Lower lobe of right lung (tissue), 2 donors: ENCODE results near the gene LGI4. TPM values are rescaled to one million over a fixed set of nuclear protein-coding genes. Genes with fewer than 3 reads are reported as not detected.
A peak's percentile ranks its signal among the peaks of the same experiment; 100 is the strongest.

Experiments used
- ATAC-seq, 2 donors: fragments of 200-7000 bp; cut with Tn5 transposase; one replicate each; pipeline ENCODE4 v1.9.1; 2020 to 2022; ENCODE audit warnings: mild to moderate bottlenecking in 2 of 2, moderate library complexity in 2 of 2
- DNase-seq: peaks from one replicate; pipeline ENCODE4 v3.0.0-alpha.2; 2020
- H3K27ac ChIP-seq: fragments of 200-600 bp; one replicate; pipeline ENCODE4 v1.8.0; 2022
- H3K27me3 ChIP-seq: fragments of 200-600 bp; one replicate; pipeline ENCODE4 v1.8.0; 2022; ENCODE audit warnings: low read depth
- H3K36me3 ChIP-seq: fragments of 200-600 bp; one replicate; pipeline ENCODE4 v1.8.0; 2022; ENCODE audit warnings: mild to moderate bottlenecking
- H3K4me1 ChIP-seq: fragments of 200-600 bp; one replicate; pipeline ENCODE4 v1.8.0; 2022
- H3K4me3 ChIP-seq: fragments of 200-600 bp; one replicate; pipeline ENCODE4 v1.8.0; 2022; ENCODE audit warnings: mild to moderate bottlenecking
- H3K9me3 ChIP-seq: fragments of 200-600 bp; one replicate; pipeline ENCODE4 v1.8.0; 2022
- CTCF ChIP-seq: fragments of 200-600 bp; IDR thresholded peaks from one replicate; pipeline ENCODE4 v1.8.0; 2022; ENCODE audit warnings: antibody characterized with exemption, mild to moderate bottlenecking
- intact Hi-C: fragments of 100-400 bp; cut with DNase I; formaldehyde crosslinking; loops from one replicate; pipeline ENCODE4 v1.11.0; 2022
- total RNA-seq: library from RNA; stranded (reverse); fragmentation: NEBNext Ultra II Directional; extraction: Animal tissue kit (Norgen Biotek cat#: 25700); gene quantifications from one replicate; pipeline ENCODE4 v1.2.1, GENCODE V29; 2021
- donor health status: DM: no; HTN: yes; CAD: no; lungs with severe emphysema.

The LGI4 gene
- total RNA-seq, 1 donor from 2014 or later, result 6.3 TPM

GRCh38 chr19:35143231-35143715 lies 8.4 kb upstream of the LGI4 start, which contains the start of gene FXYD7:
FXYD7 (plus strand) TSS chr19:35143255; CDS start chr19:35143334, 79 bp downstream.
- peaks cover 23% of the 10 kb centered on the region for H3K4me1 ChIP-seq
- H3K27ac ChIP-seq, result no peak within 1 kb of the TSS
- H3K27me3 ChIP-seq, result peaks cover 18% of the 10 kb centered on the region
- ATAC-seq (no peak), DNase-seq (no peak)
- intact Hi-C loops, result no loop called here
- peak; percentile 28 for TF ChIP-seq CTCF
- no peaks in the 10 kb centered on the region for H3K9me3 ChIP-seq
- peak within 1 kb of the TSS; percentile 19 for H3K4me3 ChIP-seq
- H3K36me3 ChIP-seq, result no peaks in the 10 kb centered on the region

GRCh38 chr19:35142606-35143230 lies 7.9 kb upstream of the LGI4 start:
- TF ChIP-seq CTCF, result peak; percentile 60
- H3K4me3 ChIP-seq, result peak overlapping the region; percentile 19
- intact Hi-C loops, result no loop called here
- no peak overlapping the region for H3K27ac ChIP-seq
- DNase-seq, result no peak
- no peaks in the 10 kb centered on the region for H3K36me3 ChIP-seq
- H3K9me3 ChIP-seq, result no peaks in the 10 kb centered on the region
- ATAC-seq, result peak; percentile 25 to 52
- peaks cover 18% of the 10 kb centered on the region for H3K27me3 ChIP-seq
- H3K4me1 ChIP-seq, result peaks cover 23% of the 10 kb centered on the region

- Histone ChIP-seq H3K27ac (no peak overlapping the region), H3K4me1 (peaks cover 23% of the 10 kb centered on the region), H3K36me3 (no peaks in the 10 kb centered on the region), H3K27me3 (peaks cover 18% of the 10 kb centered on the region), H3K4me3 (peak overlapping the region; percentile 29), H3K9me3 (no peaks in the 10 kb centered on the region)
- intact Hi-C loops, result no loop called here
- no peak for ATAC-seq
- DNase-seq, result no peak
- TF ChIP-seq CTCF, result no peak
Observed at GRCh38 chr19:35141837-35142605, 7.2 kb upstream of the LGI4 start.

- Histone ChIP-seq H3K27me3 (peaks cover 18% of the 10 kb centered on the region), H3K36me3 (no peaks in the 10 kb centered on the region), H3K27ac (peak overlapping the region; percentile 82), H3K4me1 (peaks cover 23% of the 10 kb centered on the region), H3K4me3 (peak overlapping the region; percentile 48), H3K9me3 (no peaks in the 10 kb centered on the region)
- peak; percentile 96 for DNase-seq
- peak; percentile 35 for TF ChIP-seq CTCF
- intact Hi-C loops, result no loop called here
- ATAC-seq, result peak; percentile 88 to 91
Observed at GRCh38 chr19:35140962-35141836, 6.3 kb upstream of the LGI4 start.

- Histone ChIP-seq H3K36me3 (no peaks in the 10 kb centered on the region), H3K4me3 (peak overlapping the region; percentile 48), H3K27ac (peak overlapping the region; percentile 82), H3K9me3 (no peaks in the 10 kb centered on the region), H3K4me1 (peaks cover 31% of the 10 kb centered on the region), H3K27me3 (peaks cover 18% of the 10 kb centered on the region)
- DNase-seq (no peak), ATAC-seq (no peak)
- intact Hi-C loops, result no loop called here
- TF ChIP-seq CTCF, result no peak
Observed at GRCh38 chr19:35140207-35140961, 5.5 kb upstream of the LGI4 start.
